ENCODE data around the gene SYT7.
"Not testable (repeated sequence)": the region's sequence is repeated elsewhere in the genome, so short reads cannot be mapped to it uniquely, and the experiment has no call there.

The SYT7 gene

DNA sequence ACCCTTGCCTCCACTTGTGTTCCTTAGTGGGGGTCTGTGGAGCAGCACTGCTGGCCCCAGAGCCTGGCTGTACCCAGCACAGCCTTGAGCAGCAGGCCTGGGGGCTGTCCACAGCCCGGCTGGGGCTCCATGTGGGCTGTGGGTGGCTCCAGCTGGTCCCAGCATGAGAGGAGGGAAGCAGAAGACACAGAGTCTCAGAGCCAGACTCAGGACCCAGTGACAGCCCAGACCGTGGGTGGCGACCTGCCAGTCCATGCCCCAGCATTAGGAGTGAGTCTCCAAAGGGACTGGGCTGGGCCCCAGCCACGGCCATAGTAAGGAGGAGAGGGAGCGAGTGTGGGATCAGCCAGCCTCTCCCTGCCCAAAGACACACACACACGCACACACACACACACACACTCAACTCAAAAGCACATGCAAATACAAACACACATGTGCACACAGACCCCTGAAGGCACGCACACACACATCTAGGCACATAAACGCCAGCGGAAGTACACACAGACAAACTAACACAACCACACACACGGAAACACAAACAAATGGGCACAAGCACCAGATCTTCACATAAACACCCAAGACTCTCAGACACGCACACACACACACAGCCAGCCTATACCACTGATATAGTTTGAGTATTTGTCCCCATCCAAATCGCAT, 89.0 kb downstream of the SYT7 start:
- DNase-seq, result no peak

DNA sequence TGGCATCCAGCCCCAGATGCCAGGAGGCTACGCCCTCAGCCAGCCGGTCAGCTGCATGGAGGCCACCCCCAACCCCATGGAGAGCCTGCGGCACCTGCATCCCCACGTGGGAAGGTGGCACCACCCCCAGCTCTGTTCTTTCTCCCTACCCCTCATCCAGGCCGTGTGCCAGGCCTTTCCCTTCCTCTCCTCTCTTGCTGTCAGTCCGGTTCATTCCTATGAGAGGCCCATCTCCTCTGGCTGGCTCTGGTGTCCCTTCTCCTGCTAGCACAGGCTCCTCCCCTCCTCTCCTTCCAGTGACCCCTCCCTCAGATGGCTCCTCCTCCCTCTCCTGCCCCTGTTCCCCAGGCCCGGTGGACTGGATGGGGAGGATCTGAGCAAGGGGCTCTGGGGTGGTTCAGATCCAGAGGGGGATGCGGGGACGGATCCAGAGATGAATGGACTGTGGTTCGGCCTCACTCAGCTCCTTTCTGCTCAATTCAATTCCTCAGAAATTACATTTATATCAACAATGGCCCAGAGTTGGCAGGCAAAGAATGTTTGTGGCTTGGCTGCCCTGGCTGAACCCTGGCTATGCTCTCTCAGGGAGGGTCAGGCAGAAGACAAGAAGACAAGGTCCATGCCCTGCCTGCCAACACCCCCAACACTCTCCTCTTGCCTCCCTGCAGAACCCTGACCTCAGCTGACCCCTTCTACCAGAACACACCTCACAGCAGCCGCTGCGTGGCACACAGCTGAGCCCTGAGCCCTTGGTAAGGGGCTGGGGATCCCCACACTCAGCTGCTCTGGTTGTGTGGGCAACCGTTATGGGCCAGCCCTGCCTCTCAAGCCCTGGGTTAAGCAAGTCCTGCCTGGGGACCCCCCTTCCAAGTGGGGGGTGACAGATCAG, 90.8 kb downstream of the SYT7 start:
- no peak for DNase-seq

DNA sequence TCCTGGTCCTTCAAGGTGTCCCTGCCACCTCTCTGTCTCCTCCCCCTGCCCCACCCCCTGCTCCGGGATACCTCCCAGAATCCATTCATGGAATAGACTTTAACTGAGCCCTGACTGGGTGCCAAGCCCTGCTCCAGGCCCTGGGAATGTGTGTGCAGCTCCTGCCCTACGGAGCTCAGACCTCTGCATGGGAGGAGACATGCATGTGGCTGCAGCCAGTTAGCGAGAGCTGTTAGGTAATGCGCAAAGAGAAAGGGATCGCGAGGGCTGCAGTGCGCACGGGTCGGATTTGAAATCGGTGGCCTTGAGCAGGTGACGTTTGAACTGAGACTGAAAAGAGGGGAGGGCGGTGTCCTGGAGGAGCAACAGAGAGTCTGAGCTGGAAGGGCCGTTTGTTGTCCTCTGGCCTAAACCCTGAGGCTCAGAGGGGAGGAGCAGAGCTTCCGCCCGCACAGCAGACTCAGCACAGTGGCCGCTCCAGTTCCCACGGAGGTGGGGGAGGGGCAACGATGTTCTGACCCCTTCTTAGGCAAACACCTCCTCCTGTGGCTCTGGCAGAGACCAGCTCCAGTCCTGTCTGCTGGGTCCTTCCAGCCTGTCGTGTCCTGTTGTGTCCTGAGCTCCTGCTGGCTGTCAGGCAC, 92.1 kb downstream of the SYT7 start:
- DNase-seq, result no peak

DNA sequence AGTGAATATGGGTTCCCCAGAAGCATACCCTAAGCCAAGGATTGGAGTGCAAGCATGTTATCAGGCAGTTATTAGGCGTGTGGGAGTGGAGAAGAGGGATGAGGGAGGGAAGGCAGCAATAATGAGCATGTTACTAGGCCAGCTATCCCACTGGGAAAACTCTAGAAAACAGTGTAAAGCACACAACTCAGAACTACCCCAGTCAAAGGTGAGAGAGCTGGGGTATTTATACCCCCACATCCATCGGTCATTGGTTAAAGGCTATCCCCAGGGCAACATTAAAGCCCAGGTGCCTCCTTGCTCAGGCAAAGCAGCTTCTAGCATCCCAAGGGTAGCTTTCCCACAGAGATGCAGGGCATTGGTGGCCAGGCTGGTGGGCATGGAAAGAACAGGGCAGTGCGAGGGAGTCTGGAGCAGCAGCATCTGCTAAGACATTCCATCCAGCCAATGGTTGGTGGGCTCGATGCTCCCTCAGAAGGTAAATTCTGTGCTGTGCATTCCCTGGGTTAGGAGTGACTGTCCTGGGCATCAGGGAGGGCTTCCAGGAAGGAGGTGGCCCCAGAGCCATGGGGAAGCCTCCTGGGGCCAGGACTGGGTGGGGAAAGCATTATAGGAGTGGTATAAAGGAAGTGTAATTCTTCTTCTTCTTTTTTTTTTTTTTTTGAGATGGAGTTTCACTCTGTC, 93.4 kb downstream of the SYT7 start:
- DNase-seq, result no peak

DNA sequence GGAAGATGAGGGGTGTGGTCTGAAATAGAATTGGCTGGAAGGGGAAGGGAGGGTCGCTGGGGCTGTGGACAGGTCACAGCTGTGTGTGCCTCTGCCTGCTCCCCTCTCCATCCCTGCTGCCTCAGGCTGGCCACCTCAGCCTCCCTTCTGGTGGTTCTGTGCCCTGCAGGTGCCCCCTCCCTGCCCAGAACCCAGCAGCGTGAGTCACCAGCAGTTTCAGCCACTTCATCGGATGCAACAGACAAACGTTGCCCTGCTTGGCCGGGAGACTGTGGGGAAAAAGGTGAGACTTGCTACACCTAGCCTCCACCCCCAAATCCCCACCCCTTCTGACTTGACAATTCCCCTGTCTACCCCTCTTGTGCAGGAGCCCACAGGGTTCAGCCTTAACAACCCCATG, 94.1 kb downstream of the SYT7 start:
- DNase-seq, result no peak

DNA sequence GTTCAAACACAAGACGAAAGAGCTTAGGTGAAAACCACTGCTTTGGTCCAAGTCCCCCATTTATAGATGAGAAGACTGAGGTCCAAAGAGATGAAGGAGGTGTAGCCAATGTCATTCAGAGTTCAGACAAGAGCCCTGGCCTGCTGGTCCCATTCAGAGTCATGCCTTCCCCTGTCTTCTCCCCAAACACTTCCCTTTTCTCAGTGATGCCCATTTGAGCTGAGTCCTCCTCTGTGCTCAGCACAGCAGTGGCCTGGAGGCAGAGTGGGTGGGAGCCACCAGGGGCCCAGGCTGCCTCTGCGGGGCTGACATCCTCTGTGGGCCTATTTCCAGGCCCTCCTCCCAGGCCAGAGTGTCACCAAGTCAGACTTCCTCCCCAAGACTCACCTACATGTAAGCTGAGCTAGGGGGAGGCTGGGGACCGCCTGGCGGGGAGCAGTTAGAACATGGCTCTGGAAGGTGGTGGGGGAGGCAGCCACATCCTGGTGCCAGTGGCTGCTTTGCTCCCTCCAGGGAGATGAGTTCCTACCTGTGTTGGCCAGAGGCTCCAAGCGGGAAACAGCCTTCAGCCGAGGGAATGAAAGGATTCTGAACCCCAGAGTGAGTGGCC, 94.8 kb downstream of the SYT7 start:
- no peak for DNase-seq

DNA sequence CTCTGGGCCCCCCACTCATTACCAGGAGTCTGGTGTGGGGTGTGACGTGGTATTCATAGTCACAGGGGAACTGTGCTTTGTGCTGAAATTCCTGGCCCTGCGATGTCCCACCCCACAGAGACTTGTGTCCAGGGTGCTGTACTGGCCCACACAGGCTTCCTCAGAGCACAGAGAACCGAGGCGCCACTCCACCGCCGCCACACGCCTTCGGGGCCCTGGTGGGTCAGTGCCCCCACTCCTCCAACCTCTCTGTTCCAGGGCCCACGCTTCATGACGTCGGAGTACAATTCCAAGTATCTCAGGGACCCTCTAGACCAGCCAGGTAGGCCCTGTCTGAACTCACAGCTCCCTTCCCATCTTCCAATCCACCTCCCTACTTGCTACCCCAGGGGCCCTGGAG, 95.8 kb downstream of the SYT7 start:
- no peak for DNase-seq

DNA sequence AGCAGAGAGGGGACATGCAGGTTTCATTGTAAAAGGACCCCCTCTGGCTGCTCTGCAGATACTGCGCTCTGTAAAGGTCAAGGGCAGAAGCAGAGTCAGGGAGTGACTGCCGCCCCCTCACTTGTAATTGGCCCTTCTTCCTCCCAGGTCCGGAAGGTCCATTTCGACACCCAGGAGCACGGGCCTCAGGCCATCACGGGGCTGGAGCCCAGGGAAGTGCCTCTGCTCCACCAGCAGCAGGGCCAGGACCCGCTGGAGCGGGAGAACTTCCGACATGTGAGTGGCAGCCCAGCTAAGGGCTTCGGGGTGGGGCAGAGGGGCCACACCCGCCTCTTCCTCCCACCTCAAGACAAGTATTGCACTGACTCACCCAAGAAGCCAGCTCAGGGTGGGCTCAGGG, 96.3 kb downstream of the SYT7 start:
- DNase-seq, result no peak

DNA sequence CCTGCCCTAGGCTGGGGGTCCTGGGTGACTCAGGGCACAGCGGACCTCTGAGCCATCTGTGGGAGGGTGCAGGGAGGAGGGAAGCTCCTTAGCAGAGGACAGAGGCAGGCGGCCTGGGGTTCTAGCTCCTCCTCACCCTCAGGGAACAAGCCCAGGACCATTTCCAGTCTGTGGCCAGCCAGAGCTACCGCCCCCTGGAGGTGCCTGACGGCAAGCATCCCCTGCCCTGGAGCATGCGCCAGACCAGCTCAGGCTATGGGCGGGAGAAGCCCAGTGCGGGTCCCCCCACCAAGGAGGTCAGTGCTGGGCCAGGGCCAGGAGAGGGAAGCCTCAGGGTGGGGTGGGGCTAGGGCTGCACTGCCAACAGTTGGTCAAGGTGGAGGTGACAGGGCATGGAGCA, 98.4 kb downstream of the SYT7 start:
- DNase-seq, result no peak

DNA sequence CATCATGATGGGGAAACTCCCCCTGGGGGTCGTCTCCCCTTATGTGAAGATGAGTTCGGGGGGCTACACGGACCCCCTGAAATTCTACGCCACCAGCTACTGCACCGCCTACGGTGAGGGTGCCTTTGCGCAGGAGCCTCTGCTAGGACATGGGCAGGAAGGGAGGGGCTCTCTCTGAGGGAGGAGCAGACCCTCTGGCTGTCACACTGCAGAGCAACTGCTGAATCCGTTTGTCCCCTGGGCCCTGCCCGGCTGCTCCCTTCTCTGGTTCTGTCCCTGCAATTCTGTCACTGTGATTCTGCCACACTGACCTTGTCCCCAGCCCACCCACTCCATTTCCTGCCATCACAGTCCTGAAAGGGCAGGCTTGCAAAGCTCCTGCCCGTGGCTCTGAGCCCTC, 99.1 kb downstream of the SYT7 start:
- no peak for DNase-seq

DNA sequence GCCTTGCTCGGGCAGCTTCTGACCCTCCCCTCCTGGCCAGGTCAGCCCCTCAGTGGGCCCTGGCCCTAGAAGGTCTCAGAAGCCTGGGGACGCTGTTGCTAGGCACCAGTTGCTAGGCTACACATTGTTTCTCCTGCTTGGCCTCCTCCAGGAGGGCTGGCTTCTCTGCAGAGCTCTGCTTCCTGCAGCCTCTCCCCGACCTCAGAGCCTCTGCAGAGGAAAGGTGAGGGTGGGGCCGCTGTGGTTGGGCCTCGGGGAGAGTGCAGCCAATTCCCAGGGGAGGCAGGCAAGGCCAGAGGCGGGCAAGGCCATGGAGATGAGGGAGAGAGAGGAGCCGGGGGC, 99.9 kb downstream of the SYT7 start:
- DNase-seq, result no peak

DNA sequence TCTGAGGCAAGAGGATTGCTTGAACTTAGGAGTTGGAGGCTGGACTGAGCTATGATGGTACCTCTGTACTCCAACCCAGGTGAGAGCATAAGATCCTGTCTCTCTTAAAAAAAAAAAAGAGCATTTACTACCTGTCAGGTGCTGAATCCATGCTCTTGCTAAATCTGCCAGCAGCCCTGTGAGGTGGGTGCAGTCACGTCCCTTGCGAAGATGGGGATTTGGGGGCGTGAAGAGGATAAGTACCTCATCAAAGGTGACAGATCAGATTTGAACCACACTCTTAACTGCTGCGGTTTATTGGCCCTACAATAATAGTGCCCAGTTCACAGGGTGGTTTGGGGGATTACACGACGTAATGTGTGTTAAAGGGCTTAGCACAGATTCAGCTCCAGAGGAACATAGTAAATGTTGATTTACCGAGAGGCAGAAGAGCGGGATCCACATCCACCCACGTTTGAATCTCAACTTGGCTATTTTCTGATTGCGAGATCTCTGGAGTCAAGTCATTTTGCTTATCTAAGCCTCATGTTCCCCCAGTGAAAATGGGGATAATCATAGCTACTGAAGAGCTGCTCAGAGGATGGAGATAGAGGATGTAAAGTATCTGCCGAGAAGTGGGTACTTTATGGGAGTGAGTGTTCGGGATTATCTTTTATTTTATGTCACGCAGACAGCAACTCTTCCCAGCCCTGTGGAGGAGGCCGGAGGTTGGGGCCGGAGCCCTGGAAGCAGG, 100.4 kb downstream of the SYT7 start:
- no peak for DNase-seq

DNA sequence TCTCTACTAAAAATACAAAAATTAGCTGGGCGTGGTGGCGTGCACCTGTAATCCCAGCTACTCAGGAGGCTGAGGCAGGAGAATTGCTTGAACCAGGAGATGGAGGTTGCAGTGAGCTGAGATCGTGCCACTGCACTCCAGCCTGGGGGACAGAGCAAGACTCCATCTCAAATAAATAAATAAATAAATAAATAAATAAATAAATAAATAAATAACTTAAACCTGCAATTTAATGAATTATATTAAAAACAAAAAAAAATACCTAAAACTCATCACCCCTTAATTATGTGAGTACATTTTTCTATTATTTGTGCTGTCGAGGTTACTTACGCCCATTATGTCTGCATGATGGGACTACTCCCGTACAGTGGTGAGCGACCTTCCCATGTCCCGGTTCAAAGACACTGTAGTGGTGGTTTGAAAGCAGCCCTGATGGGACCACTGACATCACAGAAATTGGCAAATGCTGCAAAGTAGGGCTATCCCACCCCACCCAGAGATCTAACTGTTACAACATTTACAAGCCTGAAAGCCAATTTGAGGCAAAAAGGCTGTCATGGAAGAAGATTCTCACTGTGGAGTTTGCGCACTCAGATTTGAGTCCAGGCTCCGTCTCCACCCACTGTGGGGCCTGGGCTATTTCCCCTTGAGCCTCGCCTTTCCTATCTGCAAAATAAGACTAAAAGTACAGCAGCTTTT, 101.4 kb downstream of the SYT7 start:
- DNase-seq, result not testable (repeated sequence)

DNA sequence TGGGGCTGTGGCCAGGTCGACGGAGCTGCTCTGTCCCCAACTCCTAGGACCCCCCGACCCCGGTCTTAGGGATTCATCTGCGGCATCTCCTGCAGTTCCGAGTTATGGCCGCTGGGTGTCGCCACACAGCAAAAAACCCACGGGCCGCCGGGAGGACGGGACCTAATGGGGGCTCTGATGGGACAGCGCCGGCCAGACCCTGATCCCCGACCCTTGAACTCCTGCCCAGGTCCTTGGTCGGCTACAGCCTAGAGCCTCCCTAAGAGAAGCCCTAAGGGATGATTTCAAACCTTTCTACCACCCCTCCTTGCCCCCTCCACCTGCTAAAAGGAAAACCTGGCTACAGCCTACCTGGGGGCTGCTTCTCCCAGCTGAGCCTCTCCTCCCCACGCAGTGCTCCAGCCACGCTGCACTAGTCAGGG, 103.1 kb downstream of the SYT7 start:
- no peak for DNase-seq

DNA sequence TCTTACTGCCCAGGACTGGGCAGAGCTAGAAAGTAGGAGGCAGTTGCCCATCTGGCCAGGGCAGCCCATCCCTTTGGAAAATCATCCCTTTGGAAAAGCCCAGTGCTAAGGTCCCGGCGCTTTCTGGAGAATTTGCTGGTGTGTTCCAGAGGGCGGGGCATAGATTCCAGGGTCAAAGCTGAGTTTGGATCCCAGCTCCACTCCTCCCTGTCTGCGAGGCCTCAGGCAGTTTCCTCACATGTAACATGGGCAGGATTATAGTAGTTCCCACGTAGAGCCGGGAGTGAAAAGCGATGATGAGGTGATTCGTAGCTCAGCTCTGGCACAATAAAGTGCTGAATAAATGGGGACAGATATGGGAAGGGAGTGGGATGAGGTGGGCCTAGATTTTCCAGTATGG, 103.8 kb downstream of the SYT7 start:
- DNase-seq, result no peak

DNA sequence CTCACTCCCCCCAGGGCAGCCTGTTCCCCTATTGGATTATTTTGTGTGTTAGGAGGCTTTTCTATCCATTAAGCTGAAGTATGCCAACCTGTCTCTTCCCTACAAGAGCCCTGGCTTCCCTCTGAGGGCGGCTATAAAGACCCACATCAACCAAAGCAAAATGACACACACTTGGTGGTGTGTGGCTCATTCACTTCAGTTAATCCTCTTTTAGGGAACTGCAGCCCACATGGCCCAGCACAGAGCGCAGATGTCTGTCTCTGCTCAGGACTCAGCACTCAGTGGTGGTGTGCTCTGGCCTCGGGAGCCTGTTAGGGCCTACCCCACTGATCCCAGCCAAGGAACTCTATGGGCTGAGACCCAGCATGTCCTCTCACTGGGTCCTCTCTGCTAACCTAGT, 104.5 kb downstream of the SYT7 start:
- no peak for DNase-seq

DNA sequence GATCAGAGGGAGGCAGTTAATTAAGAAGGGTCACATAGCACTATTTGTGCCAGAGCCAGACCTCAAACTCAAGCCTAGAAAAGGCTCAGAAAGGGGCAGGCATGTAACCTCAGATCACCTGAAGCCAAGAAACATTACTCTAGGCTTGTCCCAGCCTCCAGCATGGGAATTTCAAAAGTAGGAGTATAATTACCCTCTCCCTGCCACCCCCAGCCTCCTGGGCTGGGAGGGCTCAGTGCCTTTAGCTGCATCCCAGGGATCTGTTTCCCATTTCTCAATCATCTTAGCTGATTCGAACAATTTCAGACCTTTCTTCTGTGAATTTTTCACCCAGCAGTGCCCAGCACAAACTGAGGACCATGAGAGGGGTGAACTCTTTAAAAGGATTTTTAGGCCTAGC, 105.4 kb downstream of the SYT7 start:
- DNase-seq, result no peak

DNA sequence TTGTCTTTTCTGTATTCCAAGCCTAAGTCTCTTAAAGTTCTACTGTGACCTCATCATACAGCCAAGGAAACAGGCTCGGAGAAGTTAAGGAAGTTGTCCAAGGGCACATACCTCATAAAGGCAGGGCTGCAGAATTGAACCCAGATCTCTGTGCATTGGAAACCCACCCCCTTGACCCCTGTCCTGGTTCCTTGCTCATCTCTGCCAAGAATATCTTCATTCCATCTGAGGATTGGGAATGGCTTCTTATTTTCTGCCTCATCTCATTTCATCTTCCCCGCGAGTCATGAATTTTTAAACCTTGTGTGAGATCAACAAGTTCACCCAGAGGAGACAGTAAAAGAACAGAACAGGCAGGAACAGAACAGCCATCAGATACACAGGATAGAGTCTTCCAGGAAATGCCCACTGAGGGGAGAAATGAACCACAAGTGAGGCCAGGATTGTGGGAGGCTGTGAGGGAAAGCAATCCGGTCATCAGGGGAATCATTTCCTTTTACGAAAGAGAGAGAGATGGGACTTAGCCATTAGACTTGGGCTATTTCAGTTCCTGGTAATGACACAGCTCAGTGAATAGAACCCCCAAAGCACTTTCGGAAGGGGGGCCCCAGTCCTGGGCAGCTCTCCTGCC, 106.7 kb downstream of the SYT7 start:
- no peak for DNase-seq

DNA sequence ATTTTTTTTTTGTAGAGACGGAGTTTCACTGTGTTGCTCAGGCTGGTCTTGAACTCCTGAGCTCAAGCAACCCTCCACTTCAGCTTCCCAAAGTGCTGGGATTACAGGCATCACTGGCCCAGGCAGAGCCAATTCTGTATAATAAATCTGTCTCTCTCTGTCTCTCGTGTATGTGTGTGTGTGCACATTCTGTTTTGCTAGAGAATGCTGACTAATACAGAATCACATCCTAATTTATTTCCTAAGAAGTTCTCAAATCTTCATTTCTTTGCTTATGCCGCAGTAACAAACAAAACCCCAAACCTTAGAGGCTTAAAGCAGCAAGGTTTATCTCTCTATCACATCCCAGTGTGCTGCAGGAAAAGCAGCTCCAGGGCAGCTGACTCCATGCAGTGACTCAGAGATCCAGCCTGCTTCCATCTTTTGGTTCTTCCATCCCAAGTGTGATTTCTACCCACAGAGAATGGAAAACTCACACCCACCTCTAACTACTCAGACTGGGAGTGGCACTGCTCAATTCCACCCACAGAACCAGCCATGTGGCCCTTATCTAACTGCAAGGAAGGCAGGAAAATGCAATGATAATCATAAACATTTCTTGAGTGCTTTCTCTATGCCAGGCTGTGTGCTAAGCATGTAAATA, 107.4 kb downstream of the SYT7 start:
- no peak for DNase-seq

DNA sequence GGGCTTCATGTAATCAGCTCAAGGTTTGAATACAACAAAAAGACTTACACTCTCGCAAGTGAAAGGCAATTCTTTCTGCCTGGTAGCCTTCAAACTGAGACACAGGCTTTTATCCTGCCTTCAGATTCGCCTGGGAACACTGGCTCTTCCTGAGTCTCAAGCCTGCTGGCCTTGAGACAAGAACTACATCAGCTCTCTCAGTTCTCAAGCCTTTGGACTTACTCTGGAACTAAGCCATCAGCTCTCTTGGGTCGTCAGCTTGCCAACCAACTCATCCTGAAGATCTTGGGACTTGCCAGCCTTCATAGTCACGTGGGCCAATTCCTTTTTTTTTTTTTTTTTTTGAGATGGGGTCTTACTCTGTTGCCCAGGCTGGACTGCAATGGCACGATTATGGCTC, 108.0 kb downstream of the SYT7 start:
- DNase-seq, result peak in 1 of 2 donors; percentile 62

DNA sequence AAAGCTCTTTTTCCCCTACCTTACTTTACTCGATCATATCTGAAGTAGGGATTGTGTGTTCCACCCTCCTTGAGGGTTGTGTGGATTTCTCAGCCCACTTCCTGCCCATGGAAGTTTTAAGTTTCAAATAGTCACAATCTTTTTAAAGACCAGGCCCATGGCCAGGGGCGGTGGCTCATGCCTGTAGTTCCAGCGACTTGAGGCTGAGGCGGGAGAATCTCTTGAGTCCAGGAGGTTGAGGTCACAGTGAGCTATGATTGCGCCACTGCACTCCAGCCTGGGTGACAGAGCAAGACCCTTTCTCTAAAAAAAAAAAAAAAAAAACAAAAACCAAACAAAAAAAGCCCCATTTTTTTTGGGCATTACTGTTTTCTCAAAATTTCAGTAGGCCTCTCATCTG, 108.6 kb downstream of the SYT7 start:
- DNase-seq, result no peak

All from hippocampal formation (tissue), 2 donors.